T-helper 22 cell (primary cell): ENCODE measurements around the gene GEMIN5.
"Not testable (repeated sequence)": the region's sequence is repeated elsewhere in the genome, so short reads cannot be mapped to it uniquely, and the experiment has no call there.

Experiments
- DNase-seq: peaks from one replicate; pipeline ENCODE4 v3.0.0-alpha.2; 2020; ENCODE audit warnings: low read depth

GEMIN5 gene

GRCh38 chr5:154937718-154938466, at the start of gene GEMIN5:
Gene GEMIN5, minus strand, starts transcription at chr5:154938211. Its CDS starts 78 bp downstream, at chr5:154938133.
- DNase-seq, result peak; percentile 68

- DNase-seq, result no peak
Measured at GRCh38 chr5:154986151-154986550, 48.1 kb upstream of the GEMIN5 start.

- DNase-seq, result no peak
Measured at GRCh38 chr5:154984946-154985516, 47.0 kb upstream of the GEMIN5 start.

GRCh38 chr5:154978294-154978693, 40.3 kb upstream of the GEMIN5 start:
- DNase-seq, result not testable (repeated sequence)

GRCh38 chr5:154977409-154977808, 39.4 kb upstream of the GEMIN5 start:
- no peak for DNase-seq

GRCh38 chr5:154976082-154976481, 38.1 kb upstream of the GEMIN5 start:
- not testable (repeated sequence) for DNase-seq

- DNase-seq, result no peak
Measured at GRCh38 chr5:154972476-154973080, 34.6 kb upstream of the GEMIN5 start.

- DNase-seq, result no peak
Measured at GRCh38 chr5:154971501-154971900, 33.5 kb upstream of the GEMIN5 start.

GRCh38 chr5:154970759-154971158, 32.7 kb upstream of the GEMIN5 start:
- no peak for DNase-seq

- DNase-seq, result no peak
Measured at GRCh38 chr5:154968953-154969352, 30.9 kb upstream of the GEMIN5 start.

GRCh38 chr5:154967421-154968024, 29.5 kb upstream of the GEMIN5 start:
- no peak for DNase-seq

GRCh38 chr5:154966874-154967273, 28.9 kb upstream of the GEMIN5 start:
- DNase-seq, result no peak

- DNase-seq, result no peak
Measured at GRCh38 chr5:154966081-154966841, 28.2 kb upstream of the GEMIN5 start.

- no peak for DNase-seq
Measured at GRCh38 chr5:154962494-154962893, 24.5 kb upstream of the GEMIN5 start.

- DNase-seq, result no peak
Measured at GRCh38 chr5:154956712-154957111, 18.7 kb upstream of the GEMIN5 start.

- DNase-seq, result no peak
Measured at GRCh38 chr5:154949781-154950180, 11.8 kb upstream of the GEMIN5 start.

GRCh38 chr5:154948313-154948712, 10.3 kb upstream of the GEMIN5 start:
- no peak for DNase-seq

GRCh38 chr5:154947778-154948177, 9.8 kb upstream of the GEMIN5 start:
- no peak for DNase-seq

GRCh38 chr5:154945695-154946301, 7.8 kb upstream of the GEMIN5 start:
- no peak for DNase-seq

- no peak for DNase-seq
Measured at GRCh38 chr5:154944716-154945115, 6.7 kb upstream of the GEMIN5 start.

- no peak for DNase-seq
Measured at GRCh38 chr5:154943527-154943926, 5.5 kb upstream of the GEMIN5 start.
